Astrocyte of the cerebellum (primary cell): ENCODE results near the gene HOXC13.

Experiments used
- DNase-seq: peaks from one replicate; pipeline ENCODE4 v3.0.0-alpha.2; 2011; ENCODE audit warnings: low read depth
- H3K4me3 ChIP-seq: 2 replicates; pipeline ENCODE4 v1.5.1; 2011; ENCODE audit warnings: mild to moderate bottlenecking, low read depth, low read length, moderate library complexity
- in situ Hi-C: cut with HindIII; loops from 2 replicates; pipeline ENCODE4 v1.10.0; 2017; ENCODE audit warnings: low sequenced_read_pairs
- TF ChIP-seq, protein P1 (sequence below): IDR thresholded peaks from 2 replicates; pipeline ENCODE4 v1.5.1; 2012; ENCODE audit warnings: low read length, low read depth, moderate library complexity, mild to moderate bottlenecking; ENCODE audit errors: missing control alignments

The HOXC13 gene

DNA sequence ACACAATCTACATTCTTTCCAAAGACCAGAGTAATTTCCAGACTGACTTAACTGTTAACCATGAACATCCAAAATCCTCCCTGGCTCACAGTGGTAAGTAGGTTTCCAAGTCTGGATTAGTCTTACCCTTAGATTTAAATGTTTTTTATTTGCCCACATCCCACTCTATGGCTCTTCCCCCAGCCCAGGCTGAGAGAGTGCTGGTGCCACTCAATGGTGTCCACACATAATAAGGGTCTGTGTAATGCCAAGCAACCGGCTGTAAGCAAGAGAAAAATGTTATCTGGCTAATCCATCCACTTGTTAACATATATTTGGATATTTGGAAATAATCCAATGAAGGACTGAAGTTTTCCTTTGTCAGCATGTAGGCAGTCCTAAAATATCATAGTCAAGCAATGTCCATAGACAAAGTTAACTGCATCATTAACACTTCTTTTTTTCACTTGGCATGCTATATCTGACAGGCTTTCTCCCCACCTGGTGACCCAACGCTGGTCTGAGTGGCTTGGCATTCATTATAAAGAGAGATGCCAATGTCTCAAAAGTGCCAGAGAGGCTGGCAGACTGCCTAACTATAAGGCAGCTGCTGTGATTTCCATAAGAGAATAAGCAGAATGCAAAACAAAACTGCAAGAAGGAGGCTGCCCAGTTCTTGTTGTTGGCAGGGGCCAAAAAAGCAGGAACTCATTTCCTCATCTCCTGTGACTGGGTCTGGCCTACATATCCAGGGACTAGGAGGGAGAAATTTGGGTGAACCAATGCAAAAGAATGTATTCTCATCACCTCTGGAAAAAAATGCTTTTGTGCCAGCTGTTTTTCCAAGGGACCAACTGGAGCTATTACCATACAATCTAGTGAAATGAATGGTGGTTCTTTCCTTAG, 13.9 kb upstream of the HOXC13 start:
- TF ChIP-seq, protein P1, sequence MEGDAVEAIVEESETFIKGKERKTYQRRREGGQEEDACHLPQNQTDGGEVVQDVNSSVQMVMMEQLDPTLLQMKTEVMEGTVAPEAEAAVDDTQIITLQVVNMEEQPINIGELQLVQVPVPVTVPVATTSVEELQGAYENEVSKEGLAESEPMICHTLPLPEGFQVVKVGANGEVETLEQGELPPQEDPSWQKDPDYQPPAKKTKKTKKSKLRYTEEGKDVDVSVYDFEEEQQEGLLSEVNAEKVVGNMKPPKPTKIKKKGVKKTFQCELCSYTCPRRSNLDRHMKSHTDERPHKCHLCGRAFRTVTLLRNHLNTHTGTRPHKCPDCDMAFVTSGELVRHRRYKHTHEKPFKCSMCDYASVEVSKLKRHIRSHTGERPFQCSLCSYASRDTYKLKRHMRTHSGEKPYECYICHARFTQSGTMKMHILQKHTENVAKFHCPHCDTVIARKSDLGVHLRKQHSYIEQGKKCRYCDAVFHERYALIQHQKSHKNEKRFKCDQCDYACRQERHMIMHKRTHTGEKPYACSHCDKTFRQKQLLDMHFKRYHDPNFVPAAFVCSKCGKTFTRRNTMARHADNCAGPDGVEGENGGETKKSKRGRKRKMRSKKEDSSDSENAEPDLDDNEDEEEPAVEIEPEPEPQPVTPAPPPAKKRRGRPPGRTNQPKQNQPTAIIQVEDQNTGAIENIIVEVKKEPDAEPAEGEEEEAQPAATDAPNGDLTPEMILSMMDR, result no peak

DNA sequence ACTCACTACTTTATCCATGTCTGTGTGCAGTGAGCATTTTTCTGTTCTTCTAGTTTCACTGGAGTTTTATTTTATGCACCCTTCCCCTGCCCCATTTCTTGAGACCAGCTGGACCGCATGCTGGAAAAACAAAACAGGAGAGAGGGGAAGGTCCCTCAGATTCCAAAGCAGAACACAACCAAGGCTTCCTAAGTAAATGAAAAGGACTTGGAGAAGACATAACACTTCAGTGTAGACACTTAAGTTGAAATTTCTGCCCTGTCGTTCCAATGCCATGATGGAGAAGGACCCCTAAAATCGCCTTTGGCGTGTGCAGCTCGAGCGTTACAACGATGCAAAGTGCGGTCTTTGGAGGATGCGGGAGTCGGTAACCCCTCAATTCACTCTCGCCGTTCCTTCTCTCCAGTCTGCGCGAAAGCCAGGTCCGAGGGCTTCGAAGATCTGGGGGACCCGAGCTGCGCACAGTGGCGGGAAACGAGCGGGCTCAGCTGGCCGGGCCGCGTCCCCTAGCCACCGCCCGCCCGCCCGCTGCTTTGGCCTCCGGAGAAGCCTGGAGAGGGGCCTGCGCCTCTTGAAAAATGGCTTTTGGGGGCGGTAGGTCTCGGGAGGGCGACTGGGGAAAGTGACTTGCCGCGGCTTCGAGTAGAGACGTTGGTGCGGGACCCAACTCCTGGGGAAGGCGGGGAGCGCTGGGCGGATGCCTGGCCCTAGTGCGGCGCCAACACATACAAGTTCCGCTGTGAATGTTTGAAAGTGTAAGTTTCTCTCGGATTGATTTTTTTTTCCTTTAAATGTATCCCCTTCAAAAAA, 11.2 kb upstream of the HOXC13 start:
- no peak overlapping the region for H3K4me3 ChIP-seq
- TF ChIP-seq, protein P1, result no peak
- no peak for DNase-seq
- in situ Hi-C loops, result no loop called here

More for the DNA sequence above, 13.9 kb upstream of the HOXC13 start:
- DNase-seq, result no peak
- in situ Hi-C loops, result no loop called here
- no peak overlapping the region for H3K4me3 ChIP-seq

DNA sequence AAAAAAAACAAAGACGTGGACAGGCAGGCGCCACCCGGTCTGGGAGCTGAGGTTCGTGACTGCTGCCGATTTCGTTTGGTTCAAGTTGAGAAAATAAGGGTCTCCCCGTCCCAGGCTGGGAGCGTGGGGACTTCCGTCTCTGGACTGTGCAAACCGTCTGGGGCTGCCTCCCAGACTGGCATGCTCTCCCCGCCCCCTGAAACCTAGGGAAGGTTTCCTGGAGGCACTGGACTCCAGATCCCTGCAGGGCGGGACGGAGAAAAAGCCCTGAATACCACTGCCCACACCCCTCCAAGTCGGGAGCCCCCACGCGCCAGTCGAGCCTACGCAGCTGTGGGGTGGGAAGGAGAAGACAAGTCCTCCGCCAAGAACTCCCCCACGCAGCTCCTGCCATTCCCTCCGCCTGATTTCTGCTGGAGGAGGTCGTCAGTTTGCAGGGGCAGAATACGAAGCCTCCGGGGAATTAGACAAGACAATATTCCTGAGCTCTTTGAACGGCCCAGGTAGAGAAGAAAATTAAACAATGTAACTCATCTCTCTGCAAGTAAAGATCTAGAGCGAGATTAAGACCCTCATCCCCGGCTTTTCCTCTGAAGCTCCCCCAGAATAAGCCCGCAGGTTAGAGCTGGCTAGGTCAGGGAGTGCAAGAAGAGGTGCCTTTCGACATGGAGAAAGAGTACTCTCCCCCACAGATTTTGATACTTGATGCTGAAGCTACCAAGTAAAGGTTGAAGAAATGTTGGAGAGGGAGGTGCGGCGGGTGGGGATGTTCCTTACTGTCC, 10.4 kb upstream of the HOXC13 start:
- in situ Hi-C loops, result no loop called here
- no peak for DNase-seq
- no peak overlapping the region for H3K4me3 ChIP-seq
- TF ChIP-seq, protein P1, result no peak

DNA sequence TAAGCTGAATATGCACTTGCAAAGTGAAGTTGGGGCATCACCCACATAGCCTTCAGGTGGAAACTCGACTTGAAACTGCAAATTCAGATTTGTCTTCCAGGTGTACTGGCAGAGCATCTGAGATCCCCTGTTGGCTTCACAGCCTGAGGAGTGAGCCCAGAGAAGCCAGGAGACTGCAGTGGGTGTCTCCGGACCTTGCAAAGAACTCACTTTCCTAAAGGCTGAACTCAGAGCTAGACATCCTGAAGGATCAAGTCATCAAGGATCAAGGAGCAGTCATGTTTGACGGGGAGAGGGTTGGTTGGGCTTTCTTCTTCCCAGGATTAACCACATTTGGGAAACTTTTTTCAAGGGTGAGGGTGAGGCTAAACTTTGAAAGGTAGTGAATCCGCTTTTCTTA, 9.1 kb upstream of the HOXC13 start:
- in situ Hi-C loops, result no loop called here
- DNase-seq, result no peak
- TF ChIP-seq, protein P1, result no peak
- no peak overlapping the region for H3K4me3 ChIP-seq

DNA sequence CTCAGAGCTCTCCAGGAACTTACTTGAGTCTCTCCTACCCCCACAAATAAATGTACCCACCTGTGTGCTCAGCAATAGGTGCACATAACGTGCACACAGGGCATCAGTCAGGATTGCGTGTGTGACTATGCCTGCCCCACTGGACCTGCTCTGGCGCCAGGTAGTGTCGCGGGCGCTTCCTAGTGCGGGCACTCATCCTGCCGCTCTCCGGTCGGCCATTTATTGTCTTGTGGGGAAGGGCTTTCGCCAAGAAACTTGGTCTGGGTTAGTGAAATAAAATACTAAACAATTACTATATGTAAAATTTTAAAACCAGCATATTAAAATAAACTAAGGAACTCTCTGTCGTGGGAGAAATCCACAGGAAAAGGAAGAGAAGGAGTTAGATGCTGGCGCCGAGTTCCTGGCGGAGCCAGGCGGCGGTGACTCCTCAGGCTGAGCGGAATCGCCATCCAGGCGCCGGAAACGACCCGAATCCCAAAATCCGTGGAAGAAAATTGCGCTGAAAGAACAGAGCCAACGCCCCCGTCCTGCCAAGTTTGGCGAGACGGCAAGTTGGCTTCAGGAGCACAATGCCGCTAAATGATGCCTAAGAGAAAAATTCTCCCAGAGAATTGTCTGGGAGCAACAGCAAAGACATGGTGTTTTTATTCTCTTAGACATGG, 7.9 kb upstream of the HOXC13 start:
- DNase-seq, result no peak
- in situ Hi-C loops, result no loop called here
- no peak overlapping the region for H3K4me3 ChIP-seq
- TF ChIP-seq, protein P1, result no peak
